GM12891 (cell line): ENCODE results near the gene KRT71.

ENCODE experiments used
- POLR2A ChIP-seq: IDR thresholded peaks from 2 replicates; pipeline ENCODE4 v1.6.1; 2011; ENCODE audit warnings: low read depth, low read length, control low read depth
- POLR2AphosphoS5 ChIP-seq: IDR thresholded peaks from 2 replicates; pipeline ENCODE4 v1.6.1; 2011; ENCODE audit warnings: low read depth, low read length, control low read depth
- SPI1 ChIP-seq: IDR thresholded peaks from 2 replicates; pipeline ENCODE4 v1.6.1; 2011; ENCODE audit warnings: low read depth, low read length, control low read depth
- TAF1 ChIP-seq: IDR thresholded peaks from 2 replicates; pipeline ENCODE4 v1.6.1; 2011; ENCODE audit warnings: low read depth, low read length, control low read depth

DNA sequence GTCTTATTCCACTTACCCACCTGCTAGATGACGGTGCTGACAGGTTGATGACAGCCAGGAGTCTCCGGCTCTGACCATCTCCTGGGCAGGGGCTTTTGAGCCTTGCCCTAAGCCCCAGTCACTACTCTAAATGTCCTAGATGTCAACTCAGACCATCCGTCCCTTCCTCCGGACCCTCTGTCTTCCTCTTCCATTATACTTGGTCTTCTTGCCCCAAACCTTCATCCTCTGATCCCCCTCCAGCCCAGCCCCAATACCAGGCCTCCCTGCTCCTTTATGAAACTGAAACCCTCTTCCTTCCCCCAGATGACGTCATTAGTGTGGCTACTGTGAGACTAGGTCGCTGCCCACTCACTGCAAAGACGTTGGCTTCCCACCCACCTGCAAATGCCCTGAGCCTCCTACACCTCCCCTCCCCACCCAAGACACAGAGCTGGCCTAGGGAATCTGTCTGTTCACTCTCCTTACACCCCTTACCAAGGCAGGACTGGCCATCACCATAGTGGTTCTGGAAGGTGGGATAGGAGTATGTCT, 10.1 kb downstream of the KRT71 start:
- TF ChIP-seq POLR2A (no peak), SPI1 (no peak), TAF1 (no peak), POLR2AphosphoS5 (no peak)
